Smooth muscle cell (in vitro differentiated cells): ENCODE data around the gene PLA2G4E. TPM values are rescaled to one million over a fixed set of nuclear protein-coding genes. Genes with fewer than 3 reads are reported as not detected.

ENCODE experiments used
- DNase-seq: peaks from one replicate; lab custom pipeline; 2025; ENCODE audit not compliant: unreplicated experiment; lab: John Stamatoyannopoulos, UW
- H2AFZ ChIP-seq: fragments of 200-600 bp; sonication (generic); 2 replicates; pipeline ENCODE4 v1.6.0; 2016; ENCODE audit warnings: antibody characterized with exemption, low read depth, mild to moderate bottlenecking
- H3F3A ChIP-seq: fragments of 200-600 bp; sonication (generic); 2 replicates; pipeline ENCODE4 v1.6.0; 2017; ENCODE audit warnings: antibody characterized with exemption, low read depth
- H3K27ac ChIP-seq: fragments of 200-600 bp; sonication (generic); 2 replicates; pipeline ENCODE4 v1.5.1; 2016; ENCODE audit warnings: low read depth, mild to moderate bottlenecking
- H3K27me3 ChIP-seq: fragments of 200-600 bp; sonication (generic); 2 replicates; pipeline ENCODE4 v1.6.1; 2016; ENCODE audit warnings: low read depth, mild to moderate bottlenecking
- H3K36me3 ChIP-seq: fragments of 200-600 bp; sonication (generic); 2 replicates; pipeline ENCODE4 v1.5.1; 2016; ENCODE audit warnings: low read depth
- H3K4me1 ChIP-seq: fragments of 200-600 bp; sonication (generic); 2 replicates; pipeline ENCODE4 v1.5.1; 2016; ENCODE audit warnings: low read depth
- H3K4me2 ChIP-seq: fragments of 200-600 bp; sonication (generic); 2 replicates; pipeline ENCODE4 v1.6.0; 2016; ENCODE audit warnings: mild to moderate bottlenecking
- H3K4me3 ChIP-seq: fragments of 200-600 bp; sonication (generic); 2 replicates; pipeline ENCODE4 v1.5.1; 2016; ENCODE audit warnings: mild to moderate bottlenecking
- H3K79me2 ChIP-seq: fragments of 200-600 bp; sonication (generic); 2 replicates; pipeline ENCODE4 v1.6.0; 2016; ENCODE audit warnings: low read depth, mild to moderate bottlenecking
- H3K9ac ChIP-seq: fragments of 200-600 bp; sonication (generic); 2 replicates; pipeline ENCODE4 v1.6.0; 2016; ENCODE audit warnings: low read depth
- H3K9me3 ChIP-seq: fragments of 200-600 bp; sonication (generic); replicated peaks from 2 replicates; pipeline ENCODE4 v1.5.1; 2016; ENCODE audit warnings: low read depth
- H4K20me1 ChIP-seq: fragments of 200-600 bp; sonication (generic); 2 replicates; pipeline ENCODE4 v1.6.0; 2016; ENCODE audit warnings: low read depth
- WGBS: methylation state at CpG from one replicate; pipeline ENCODE4 v1.1.7; 2016; ENCODE audit warnings: low lambda C conversion rate; 5-methylcytosine and 5-hydroxymethylcytosine counted together
- polyA plus RNA-seq: library from polyadenylated mRNA; unstranded; fragments of >200 nt; fragmentation: Nextera tagmentation; extraction: Ambion mirVana; gene quantifications from 2 replicates; pipeline ENCODE4 v1.2.1, GENCODE V29; 2016
- total RNA-seq: library from RNA; depleted of rRNA; stranded (reverse); fragments of >200 nt; gene quantifications from 2 replicates; pipeline ENCODE4 v1.2.3, GENCODE V29; 2014
- TF ChIP-seq, protein P1 (sequence below): fragments of 200-600 bp; sonication (generic); IDR thresholded peaks from 2 replicates; pipeline ENCODE4 v1.5.1; 2017; ENCODE audit warnings: borderline replicate concordance, mild to moderate bottlenecking, antibody characterized with exemption; ENCODE audit not compliant: insufficient read depth, poor library complexity, severe bottlenecking

The PLA2G4E gene
- total and polyA plus RNA-seq, 2 experiments from 2014 or later: 1.6 TPM; not detected in 1

DNA sequence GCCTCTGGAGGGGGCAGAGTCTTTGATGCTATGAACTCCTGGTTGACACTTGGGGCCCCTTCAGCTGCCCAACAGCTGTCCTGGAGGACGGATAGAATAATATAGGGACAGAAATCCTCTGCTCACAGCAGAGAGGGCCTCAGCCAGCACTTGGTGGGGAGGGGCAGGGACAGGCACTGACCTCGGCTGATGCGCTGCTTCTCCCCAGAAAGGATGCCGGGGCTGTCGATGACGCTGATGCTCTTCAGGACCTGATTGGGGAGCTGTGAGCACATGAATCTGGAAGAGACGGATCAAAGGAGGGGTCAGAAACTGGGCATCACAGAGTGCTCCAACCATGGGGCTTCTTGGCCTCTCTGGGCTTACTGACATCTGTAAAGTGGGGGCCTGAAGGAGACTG, 78.0 kb downstream of the PLA2G4E start:
- WGBS: 85% methylated on average over 7 of the region's 7 CpGs
- Histone ChIP-seq H3K36me3 (no peaks in the 10 kb centered on the region), H3K4me3 (no peak overlapping the region), H3K27ac (peak overlapping the region; percentile 21), H3K9ac (no peak overlapping the region), H3K27me3 (no peaks in the 10 kb centered on the region), H3K79me2 (no peaks in the 10 kb centered on the region), H3K4me2 (no peak overlapping the region), H2AFZ (no peak overlapping the region), H3K4me1 (peaks cover 34% of the 10 kb centered on the region), H3K9me3 (no peaks in the 10 kb centered on the region), H4K20me1 (peaks cover 21% of the 10 kb centered on the region), H3F3A (peaks cover 9% of the 10 kb centered on the region)
- TF ChIP-seq, protein P1, sequence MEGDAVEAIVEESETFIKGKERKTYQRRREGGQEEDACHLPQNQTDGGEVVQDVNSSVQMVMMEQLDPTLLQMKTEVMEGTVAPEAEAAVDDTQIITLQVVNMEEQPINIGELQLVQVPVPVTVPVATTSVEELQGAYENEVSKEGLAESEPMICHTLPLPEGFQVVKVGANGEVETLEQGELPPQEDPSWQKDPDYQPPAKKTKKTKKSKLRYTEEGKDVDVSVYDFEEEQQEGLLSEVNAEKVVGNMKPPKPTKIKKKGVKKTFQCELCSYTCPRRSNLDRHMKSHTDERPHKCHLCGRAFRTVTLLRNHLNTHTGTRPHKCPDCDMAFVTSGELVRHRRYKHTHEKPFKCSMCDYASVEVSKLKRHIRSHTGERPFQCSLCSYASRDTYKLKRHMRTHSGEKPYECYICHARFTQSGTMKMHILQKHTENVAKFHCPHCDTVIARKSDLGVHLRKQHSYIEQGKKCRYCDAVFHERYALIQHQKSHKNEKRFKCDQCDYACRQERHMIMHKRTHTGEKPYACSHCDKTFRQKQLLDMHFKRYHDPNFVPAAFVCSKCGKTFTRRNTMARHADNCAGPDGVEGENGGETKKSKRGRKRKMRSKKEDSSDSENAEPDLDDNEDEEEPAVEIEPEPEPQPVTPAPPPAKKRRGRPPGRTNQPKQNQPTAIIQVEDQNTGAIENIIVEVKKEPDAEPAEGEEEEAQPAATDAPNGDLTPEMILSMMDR: no peak
- no peak for DNase-seq

- H3K27ac ChIP-seq: no peak overlapping the region
- peaks cover 17% of the 10 kb centered on the region for H4K20me1 ChIP-seq
- DNase-seq: no peak
- no peak overlapping the region for H3K4me2 ChIP-seq
- H3K79me2 ChIP-seq: no peaks in the 10 kb centered on the region
- H2AFZ ChIP-seq: no peak overlapping the region
- no peaks in the 10 kb centered on the region for H3K36me3 ChIP-seq
- H3K9ac ChIP-seq: no peak overlapping the region
- H3F3A ChIP-seq: peaks cover 9% of the 10 kb centered on the region
- TF ChIP-seq, protein P1: no peak
- H3K9me3 ChIP-seq: no peaks in the 10 kb centered on the region
- H3K4me1 ChIP-seq: peaks cover 34% of the 10 kb centered on the region
- H3K27me3 ChIP-seq: no peaks in the 10 kb centered on the region
- WGBS: 87% methylated on average over 22 of the region's 22 CpGs
- H3K4me3 ChIP-seq: no peak overlapping the region
Observed at GRCh38 chr15:41941644-41942415, 79.0 kb downstream of the PLA2G4E start.

- no peaks in the 10 kb centered on the region for H3K36me3 ChIP-seq
- peak overlapping the region; percentile 41 for H3K27ac ChIP-seq
- H2AFZ ChIP-seq: no peak overlapping the region
- TF ChIP-seq, protein P1: no peak
- 52% methylated on average over 13 of the region's 13 CpGs for WGBS
- peaks cover 9% of the 10 kb centered on the region for H3F3A ChIP-seq
- no peak overlapping the region for H3K4me3 ChIP-seq
- H4K20me1 ChIP-seq: peaks cover 12% of the 10 kb centered on the region
- H3K27me3 ChIP-seq: no peaks in the 10 kb centered on the region
- H3K9me3 ChIP-seq: no peaks in the 10 kb centered on the region
- H3K79me2 ChIP-seq: no peaks in the 10 kb centered on the region
- DNase-seq: no peak
- no peak overlapping the region for H3K4me2 ChIP-seq
- peaks cover 33% of the 10 kb centered on the region for H3K4me1 ChIP-seq
- no peak overlapping the region for H3K9ac ChIP-seq
Observed at GRCh38 chr15:41940441-41940857, 80.4 kb downstream of the PLA2G4E start.

DNA sequence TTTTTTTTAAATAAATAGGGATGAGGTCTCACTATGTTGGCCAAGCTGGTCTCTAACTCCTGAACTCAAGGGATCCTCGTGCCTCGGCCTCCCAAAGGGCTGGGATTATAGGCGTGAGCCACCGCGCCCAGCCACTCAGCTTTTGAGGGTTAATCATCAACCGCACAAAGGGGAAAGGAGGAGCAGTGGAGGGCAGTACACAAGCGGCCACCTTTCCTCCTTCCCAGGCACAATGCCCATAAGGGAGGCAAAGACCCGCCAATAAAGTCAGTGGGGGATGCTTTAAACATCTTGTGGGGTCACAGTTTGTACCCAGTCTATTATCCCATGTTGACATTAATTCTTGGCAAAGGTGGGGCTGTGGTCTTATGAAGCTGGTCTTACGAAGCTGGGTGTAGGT, 80.9 kb downstream of the PLA2G4E start:
- 97% methylated on average over 9 of the region's 9 CpGs for WGBS
- H3K9ac ChIP-seq: no peak overlapping the region

More for the DNA sequence above, 80.9 kb downstream of the PLA2G4E start:
- H3K4me1 ChIP-seq: peaks cover 29% of the 10 kb centered on the region
- no peak overlapping the region for H3K4me3 ChIP-seq
- peaks cover 7% of the 10 kb centered on the region for H4K20me1 ChIP-seq
- peak overlapping the region; percentile 41 for H3K27ac ChIP-seq
- DNase-seq: no peak
- no peaks in the 10 kb centered on the region for H3K9me3 ChIP-seq
- TF ChIP-seq, protein P1: no peak
- no peaks in the 10 kb centered on the region for H3K36me3 ChIP-seq
- no peaks in the 10 kb centered on the region for H3K27me3 ChIP-seq
- H3K4me2 ChIP-seq: no peak overlapping the region
- H2AFZ ChIP-seq: no peak overlapping the region
- H3K79me2 ChIP-seq: no peaks in the 10 kb centered on the region
- peaks cover 6% of the 10 kb centered on the region for H3F3A ChIP-seq
